H1 (cell line): ENCODE data around the gene SORBS1. TPM values are rescaled to one million over a fixed set of nuclear protein-coding genes. Genes with fewer than 3 reads are reported as not detected.

Source experiments
- CTCF ChIA-PET: fragments of 300-600 bp; sonication (Branson Sonifier 250); formaldehyde crosslinking; loops from one replicate; lab custom pipeline; 2021; ENCODE audit not compliant: partially characterized antibody; lab: Charles Lee
- POLR2A ChIA-PET: fragments of 300-600 bp; sonication (Branson Sonifier 250); formaldehyde crosslinking; loops from one replicate; lab custom pipeline; 2021; ENCODE audit warnings: inconsistent platforms; ENCODE audit not compliant: partially characterized antibody; lab: Charles Lee
- DNase-seq, 2 experiments: peaks; one replicate each; pipeline versions ENCODE4 v3.0.0 to v3.0.0-alpha.2; 2010 to 2022; ENCODE audit warnings: low spot score in 2 of 2, low read depth in 1 of 2, mixed read lengths in 1 of 2
- FAIRE-seq: peaks from 2 replicates; lab custom pipeline; 2011; peaks lifted over from hg19 to GRCh38; lab: Jason Lieb, UNC
- H2AFZ ChIP-seq: 2 replicates; pipeline ENCODE4 v1.8.1; 2012; ENCODE audit warnings: low read length, inconsistent platforms
- H2AK5ac ChIP-seq: 2 replicates; pipeline ENCODE4 v1.6.1; 2013; ENCODE audit warnings: low read depth, low read length
- H2BK120ac ChIP-seq: replicated peaks from 2 replicates; pipeline ENCODE3; 2013; ENCODE audit warnings: low read depth, low read length, inconsistent platforms
- H2BK12ac ChIP-seq: 2 replicates; pipeline ENCODE4 v1.6.1; 2013; ENCODE audit warnings: low read depth, low read length
- H2BK15ac ChIP-seq: 2 replicates; pipeline ENCODE4 v1.6.1; 2013; ENCODE audit warnings: low read length
- H2BK20ac ChIP-seq: 2 replicates; pipeline ENCODE4 v1.6.1; 2013; ENCODE audit warnings: low read length
- H2BK5ac ChIP-seq: 2 replicates; pipeline ENCODE4 v1.6.1; 2013; ENCODE audit warnings: low read depth, low read length
- H3K14ac ChIP-seq: 2 replicates; pipeline ENCODE4 v1.6.1; 2013; ENCODE audit warnings: inconsistent platforms; ENCODE audit not compliant: insufficient read length
- H3K18ac ChIP-seq: 2 replicates; pipeline ENCODE4 v1.6.1; 2013; ENCODE audit warnings: low read length; ENCODE audit errors: extremely low read depth
- H3K23ac ChIP-seq: 2 replicates; pipeline ENCODE4 v1.6.1; 2013; ENCODE audit warnings: inconsistent platforms; ENCODE audit not compliant: insufficient read length
- H3K23me2 ChIP-seq: 2 replicates; pipeline ENCODE4 v1.6.1; 2013; ENCODE audit warnings: low read depth, low read length
- H3K27ac ChIP-seq: 2 replicates; pipeline ENCODE4 v1.6.1; 2011; ENCODE audit warnings: low read depth, low read length, inconsistent platforms
- H3K27me3 ChIP-seq, 4 experiments: replicated peaks in 1 of 4; 1 replicate in 1 of 4; 2 replicates in 3 of 4; pipeline versions ENCODE4 v1.6.1 to v1.8.1; 2011 to 2013; ENCODE audit warnings: low read length in 3 of 4, mild to moderate bottlenecking in 3 of 4, inconsistent platforms in 2 of 4, mixed read lengths in 2 of 4, moderate library complexity in 1 of 4; ENCODE audit not compliant: control insufficient read depth in 3 of 4, insufficient read depth in 3 of 4; ENCODE audit errors: extremely low read depth in 1 of 4
- H3K36me3 ChIP-seq, 4 experiments: 2 replicates each; pipeline versions ENCODE4 v1.6.1 to v1.8.1; 2011 to 2013; ENCODE audit warnings: mild to moderate bottlenecking in 4 of 4, low read length in 3 of 4, moderate library complexity in 2 of 4, control low read depth in 1 of 4, inconsistent platforms in 1 of 4; ENCODE audit not compliant: insufficient read depth in 4 of 4, control insufficient read depth in 2 of 4
- H3K4ac ChIP-seq: replicated peaks from 2 replicates; pipeline ENCODE3; 2013; ENCODE audit warnings: low read length, low read depth, mixed read lengths, inconsistent platforms; ENCODE audit not compliant: insufficient read length
- H3K4me1 ChIP-seq, 4 experiments: replicated peaks in 1 of 4; 1 replicate in 1 of 4; 2 replicates in 3 of 4; pipeline versions ENCODE4 v1.6.1 to v1.8.1; 2011 to 2013; ENCODE audit warnings: low read length in 3 of 4, inconsistent platforms in 2 of 4, mixed read lengths in 1 of 4; ENCODE audit not compliant: insufficient read depth in 4 of 4, control insufficient read depth in 3 of 4
- H3K4me2 ChIP-seq, 2 experiments: 2 replicates each; pipeline versions ENCODE4 v1.6.1 to v1.8.1; 2011 to 2013; ENCODE audit warnings: low read depth in 2 of 2, low read length in 2 of 2, control low read depth in 1 of 2, inconsistent platforms in 1 of 2, mild to moderate bottlenecking in 1 of 2; ENCODE audit not compliant: insufficient read depth in 1 of 2
- H3K4me3 ChIP-seq, 4 experiments: fragments of 200-600, 300-600 bp in 1 of 4; sonication (generic), shearing (Covaris generic), sonication (Bioruptor Twin) in 1 of 4; 2 replicates each; pipeline versions ENCODE4 v1.5.1 to v1.8.1; 2011 to 2016; ENCODE audit warnings: low read length in 4 of 4, low read depth in 3 of 4, control low read depth in 2 of 4, inconsistent platforms in 2 of 4, mild to moderate bottlenecking in 2 of 4, mixed read lengths in 1 of 4, moderate library complexity in 1 of 4; ENCODE audit not compliant: insufficient read depth in 2 of 4; ENCODE audit errors: extremely low read depth in 1 of 4
- H3K56ac ChIP-seq: replicated peaks from 2 replicates; pipeline ENCODE3; 2013; ENCODE audit warnings: low read depth, mild to moderate bottlenecking, mixed read lengths, low read length, inconsistent platforms; ENCODE audit not compliant: insufficient read length
- H3K79me1 ChIP-seq: 2 replicates; pipeline ENCODE4 v1.6.1; 2013; ENCODE audit warnings: low read depth, low read length, control low read depth
- H3K79me2 ChIP-seq, 2 experiments: 2 replicates each; pipeline versions ENCODE4 v1.6.1 to v1.8.1; 2012 to 2013; ENCODE audit warnings: low read length in 2 of 2, mild to moderate bottlenecking in 2 of 2, inconsistent platforms in 1 of 2; ENCODE audit not compliant: insufficient read depth in 2 of 2, control insufficient read depth in 1 of 2
- H3K9ac ChIP-seq, 4 experiments: replicated peaks in 1 of 4; 1 replicate in 1 of 4; 2 replicates in 3 of 4; pipeline versions ENCODE4 v1.6.1 to v1.8.1; 2011 to 2013; ENCODE audit warnings: low read depth in 3 of 4, low read length in 3 of 4, control low read depth in 2 of 4, mild to moderate bottlenecking in 2 of 4, moderate library complexity in 2 of 4, inconsistent platforms in 1 of 4; ENCODE audit errors: extremely low read depth in 1 of 4
- H3K9me3 ChIP-seq, 2 experiments: 2 replicates each; pipeline versions ENCODE4 v1.6.1 to v1.8.1; 2012 to 2013; ENCODE audit warnings: mild to moderate bottlenecking in 2 of 2, moderate library complexity in 2 of 2, control low read depth in 1 of 2, inconsistent platforms in 1 of 2, low read depth in 1 of 2, low read length in 1 of 2, mixed read lengths in 1 of 2; ENCODE audit not compliant: insufficient read depth in 2 of 2
- H4K20me1 ChIP-seq, 2 experiments: replicated peaks in 1 of 2; 2 replicates each; pipeline versions ENCODE3 to v1.8.1; 2011 to 2013; ENCODE audit warnings: inconsistent platforms in 2 of 2, low read length in 2 of 2, mild to moderate bottlenecking in 1 of 2; ENCODE audit not compliant: insufficient read depth in 2 of 2, control insufficient read depth in 1 of 2
- H4K5ac ChIP-seq: 2 replicates; pipeline ENCODE4 v1.6.1; 2013; ENCODE audit warnings: low read length, low read depth, mixed read lengths, inconsistent platforms; ENCODE audit not compliant: insufficient read length
- H4K8ac ChIP-seq: 2 replicates; pipeline ENCODE4 v1.8.0; 2013; ENCODE audit warnings: mild to moderate bottlenecking, moderate library complexity, low read length, inconsistent platforms; ENCODE audit not compliant: insufficient read depth; ENCODE audit errors: extremely low read depth
- H4K91ac ChIP-seq: replicated peaks from 2 replicates; pipeline ENCODE3; 2013; ENCODE audit warnings: low read length, mixed read lengths, inconsistent platforms; ENCODE audit not compliant: insufficient read length
- ASH2L ChIP-seq: fragments of 200-600, 300-600 bp; sonication (generic); IDR thresholded peaks from one replicate; pipeline ENCODE4 v1.7.1; 2017; ENCODE audit warnings: low read length
- BACH1 ChIP-seq: IDR thresholded peaks from 2 replicates; pipeline ENCODE4 v1.6.1; 2012; ENCODE audit warnings: low read length, improper control_type of control experiment
- CBX5 ChIP-seq: fragments of 300-800, 300-1000 bp; sonication (generic); IDR thresholded peaks from 2 replicates; pipeline ENCODE4 v1.7.1; 2016; ENCODE audit warnings: antibody characterized with exemption, low read length, low read depth
- CREB1 ChIP-seq: IDR thresholded peaks from 2 replicates; pipeline ENCODE4 v1.6.1; 2012; ENCODE audit warnings: inconsistent platforms
- NANOG ChIP-seq: IDR thresholded peaks from 2 replicates; pipeline ENCODE4 v1.6.1; 2011; ENCODE audit warnings: low read length, low read depth, mild to moderate bottlenecking, inconsistent platforms; ENCODE audit not compliant: insufficient read depth, poor library complexity, severe bottlenecking
- PHF8 ChIP-seq: fragments of 200-600 bp; sonication (generic); conservative IDR thresholded peaks from 2 replicates; pipeline ENCODE4 v1.7.1; 2012; ENCODE audit warnings: low read depth, mild to moderate bottlenecking, inconsistent platforms, low read length, moderate library complexity
- POU5F1 ChIP-seq: IDR thresholded peaks from 2 replicates; pipeline ENCODE4 v1.6.1; 2011; ENCODE audit warnings: low read depth, mild to moderate bottlenecking, low read length, moderate library complexity
- RFX5 ChIP-seq: IDR thresholded peaks from 2 replicates; pipeline ENCODE4 v1.6.1; 2011; ENCODE audit warnings: low read depth, low read length, improper control_type of control experiment, borderline replicate concordance
- SIN3A ChIP-seq, 2 experiments: IDR thresholded peaks in 1 of 2; conservative IDR thresholded peaks in 1 of 2; 2 replicates each; pipeline ENCODE4 v1.6.1; 2011 to 2012; ENCODE audit warnings: low read length in 2 of 2, improper control_type of control experiment in 1 of 2, low read depth in 1 of 2, mild to moderate bottlenecking in 1 of 2
- TAF1 ChIP-seq: IDR thresholded peaks from 2 replicates; pipeline ENCODE4 v1.6.1; 2011; ENCODE audit warnings: mild to moderate bottlenecking, low read depth, low read length
- TEAD4 ChIP-seq: IDR thresholded peaks from 2 replicates; pipeline ENCODE4 v1.6.1; 2012; ENCODE audit warnings: low read depth, low read length, inconsistent platforms, mixed read lengths
- WGBS, 2 experiments: shearing (Covaris generic) in 1 of 2; methylation state at CpG; one replicate each; pipeline versions ENCODE4 v1.1.6 to v1.1.7; 2013 to 2015; ENCODE audit warnings: low lambda C conversion rate in 2 of 2, mixed read lengths in 2 of 2, inconsistent platforms in 1 of 2, low coverage in 1 of 2, missing lambda C conversion rate in 1 of 2; ENCODE audit not compliant: insufficient replicate concordance in 2 of 2, insufficient coverage in 1 of 2, insufficient read length in 1 of 2; ENCODE audit errors: extremely low coverage in 1 of 2, missing lambda C conversion rate in 1 of 2; 5-methylcytosine and 5-hydroxymethylcytosine counted together
- polyA plus RNA-seq, 7 experiments: library from polyadenylated mRNA; depleted of rRNA in 3 of 7; stranded (reverse) in 5 of 7; unstranded in 2 of 7; fragments of >200 nt in 5 of 7; fragments of 200-250 nt in 2 of 7; gene quantifications; 1 replicate in 5 of 7; 2 replicates in 1 of 7; 4 replicates in 1 of 7; pipeline versions ENCODE4 v1.2.1 to v1.2.3, GENCODE V29; 2011 to 2013; ENCODE audit warnings: missing spikeins in 2 of 7, mixed read lengths in 2 of 7
- total RNA-seq: library from RNA; stranded (reverse); fragmentation: NEBNext Ultra II Directional; extraction: Animal tissue kit (Norgen Biotek cat#: 25700); gene quantifications from 2 replicates; pipeline ENCODE4 v1.2.1, GENCODE V29; 2021
- TF ChIP-seq, protein P1 (sequence below): IDR thresholded peaks from 2 replicates; pipeline ENCODE4 v1.6.1; 2012; ENCODE audit warnings: low read length, inconsistent platforms

SORBS1 gene
- total and polyA plus RNA-seq, 2 of the 8 experiments (the other 6 are each of a cell fraction or from before 2014, with no cell fraction given) = 16.0 to 35.0 TPM

DNA sequence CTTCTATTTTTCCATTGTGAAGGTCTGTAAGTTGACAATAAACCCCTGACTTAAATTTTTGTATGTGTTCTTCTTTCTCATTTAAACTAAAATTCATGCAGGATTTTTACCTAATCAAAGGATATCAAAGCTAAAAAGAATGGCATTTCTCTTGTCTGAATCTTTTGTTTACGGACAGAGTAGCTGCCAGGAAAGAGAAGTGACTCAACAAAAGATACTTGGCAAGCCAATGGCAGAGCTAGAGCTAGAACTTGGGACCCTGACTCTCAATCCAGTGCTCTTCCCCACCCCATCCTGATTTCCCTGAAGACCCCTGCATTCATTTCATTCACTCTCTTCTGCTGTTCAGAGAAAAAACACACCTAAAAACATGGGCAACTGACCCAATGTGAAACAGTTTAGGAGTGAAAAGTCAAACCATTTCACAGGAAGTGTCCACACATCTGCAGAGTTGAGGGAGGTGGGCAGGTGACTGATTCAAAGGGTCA lies 230.2 kb downstream of the SORBS1 start:
- Histone ChIP-seq H3K4ac (no peak overlapping the region), H2BK5ac (no peak overlapping the region), H3K23me2 (no peaks in the 10 kb centered on the region), H3K56ac (no peak overlapping the region), H4K5ac (no peak overlapping the region), H3K4me1 (peaks cover 0 to 8% (median 0%) of the 10 kb centered on the region in 4 experiments; a peak in 1 of 7 replicates), H3K9ac (no peak overlapping the region), H3K27ac (no peak overlapping the region), H3K14ac (no peak overlapping the region), H3K4me2 (no peak overlapping the region), H3K27me3 (no peaks in the 10 kb centered on the region), H2AFZ (no peak overlapping the region), H2BK12ac (no peak overlapping the region), H3K79me1 (no peaks in the 10 kb centered on the region), H2BK120ac (no peak overlapping the region), H4K8ac (no peak overlapping the region), H3K4me3 (no peak overlapping the region), H2AK5ac (no peak overlapping the region), H4K20me1 (no peaks in the 10 kb centered on the region), H2BK20ac (no peak overlapping the region), H3K23ac (no peak overlapping the region), H3K9me3 (no peaks in the 10 kb centered on the region), H4K91ac (no peak overlapping the region), H2BK15ac (no peak overlapping the region), H3K36me3 (no peaks in the 10 kb centered on the region; a peak in 1 of 8 replicates), H3K18ac (no peak overlapping the region), H3K79me2 (no peaks in the 10 kb centered on the region)
- 96% methylated on average over 1 of the region's 1 CpG; no CpG with 5 or more reads in 1 of the 2 experiments for WGBS, 2 experiments
- DNase-seq (no peak), FAIRE-seq (no peak)
- TF ChIP-seq SIN3A (conservative IDR thresholded peaks at IDR 0.05 in 1 of 2, IDR thresholded peaks at IDR 0.05 in 1 of 2; ENCODE audit: low read depth in 1 of 2, low read length in 2 of 2) = no peak
- no peak for TF ChIP-seq ASH2L
- no peak for TF ChIP-seq NANOG
- TF ChIP-seq PHF8 = no peak
- TF ChIP-seq POU5F1 = no peak
- no peak for TF ChIP-seq RFX5
- TF ChIP-seq CREB1 = no peak
- TF ChIP-seq TAF1 = no peak
- no peak for TF ChIP-seq TEAD4
- no peak for TF ChIP-seq CBX5
- TF ChIP-seq, protein P1, sequence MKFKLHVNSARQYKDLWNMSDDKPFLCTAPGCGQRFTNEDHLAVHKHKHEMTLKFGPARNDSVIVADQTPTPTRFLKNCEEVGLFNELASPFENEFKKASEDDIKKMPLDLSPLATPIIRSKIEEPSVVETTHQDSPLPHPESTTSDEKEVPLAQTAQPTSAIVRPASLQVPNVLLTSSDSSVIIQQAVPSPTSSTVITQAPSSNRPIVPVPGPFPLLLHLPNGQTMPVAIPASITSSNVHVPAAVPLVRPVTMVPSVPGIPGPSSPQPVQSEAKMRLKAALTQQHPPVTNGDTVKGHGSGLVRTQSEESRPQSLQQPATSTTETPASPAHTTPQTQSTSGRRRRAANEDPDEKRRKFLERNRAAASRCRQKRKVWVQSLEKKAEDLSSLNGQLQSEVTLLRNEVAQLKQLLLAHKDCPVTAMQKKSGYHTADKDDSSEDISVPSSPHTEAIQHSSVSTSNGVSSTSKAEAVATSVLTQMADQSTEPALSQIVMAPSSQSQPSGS = no peak
- no peak for TF ChIP-seq BACH1
- CTCF ChIA-PET = no interaction called here
- POLR2A ChIA-PET = no interaction called here
